Fibroblast of lung (primary cell): ENCODE results near the gene ARID4A. TPM values are rescaled to one million over a fixed set of nuclear protein-coding genes. Genes with fewer than 3 reads are reported as not detected.

Experiments used
- DNase-seq, 2 donors: peaks; one replicate each; pipeline versions ENCODE4 v3.0.0 to v3.0.0-alpha.2; 2010; ENCODE audit warnings: low read depth in 2 of 2
- H2AFZ ChIP-seq: 2 replicates; pipeline ENCODE4 v1.5.1; 2012; ENCODE audit warnings: low read length, control low read depth, inconsistent platforms
- H3K27ac ChIP-seq: 2 replicates; pipeline ENCODE4 v1.5.1; 2011; ENCODE audit warnings: low read length, control low read depth; ENCODE audit not compliant: insufficient read depth
- H3K27me3 ChIP-seq: 2 replicates; pipeline ENCODE4 v1.5.1; 2011; ENCODE audit warnings: mild to moderate bottlenecking, low read length; ENCODE audit not compliant: control insufficient read depth, insufficient read depth
- H3K36me3 ChIP-seq: 2 replicates; pipeline ENCODE4 v1.5.1; 2011; ENCODE audit warnings: low read length; ENCODE audit not compliant: control insufficient read depth, insufficient read depth
- H3K4me1 ChIP-seq: 2 replicates; pipeline ENCODE4 v1.5.1; 2011; ENCODE audit warnings: low read length; ENCODE audit not compliant: control insufficient read depth, insufficient read depth; ENCODE audit errors: extremely low read depth
- H3K4me2 ChIP-seq: 2 replicates; pipeline ENCODE4 v1.5.1; 2011; ENCODE audit warnings: low read length, control low read depth; ENCODE audit not compliant: insufficient read depth; ENCODE audit errors: extremely low read depth
- H3K4me3 ChIP-seq, 4 experiments: fragments of 200-600 bp in 1 of 4; sonication (generic) in 1 of 4; replicated peaks in 1 of 4; 2 replicates each; pipeline ENCODE4 v1.5.1; 2011 to 2016; ENCODE audit warnings: low read length in 4 of 4, low read depth in 3 of 4, mild to moderate bottlenecking in 3 of 4, control low read depth in 2 of 4, inconsistent platforms in 1 of 4, mixed read lengths in 1 of 4; ENCODE audit not compliant: insufficient read depth in 1 of 4; ENCODE audit errors: control extremely low read depth in 1 of 4
- H3K79me2 ChIP-seq: 2 replicates; pipeline ENCODE4 v1.5.1; 2012; ENCODE audit warnings: mild to moderate bottlenecking, low read length, inconsistent platforms; ENCODE audit not compliant: control insufficient read depth, insufficient read depth
- H3K9ac ChIP-seq: 2 replicates; pipeline ENCODE4 v1.5.1; 2011; ENCODE audit warnings: mild to moderate bottlenecking, low read length, control low read depth; ENCODE audit not compliant: insufficient read depth
- H3K9me3 ChIP-seq: 2 replicates; pipeline ENCODE4 v1.5.1; 2012; ENCODE audit warnings: low read depth, low read length; ENCODE audit not compliant: control insufficient read depth, insufficient read depth
- H4K20me1 ChIP-seq: 2 replicates; pipeline ENCODE4 v1.5.1; 2011; ENCODE audit warnings: low read length; ENCODE audit not compliant: control insufficient read depth, insufficient read depth; ENCODE audit errors: extremely low read depth
- EZH2 ChIP-seq: IDR thresholded peaks from 2 replicates; pipeline ENCODE4 v1.5.1; 2012; ENCODE audit warnings: low read length, control low read depth, mild to moderate bottlenecking; ENCODE audit errors: missing control alignments
- polyA plus RNA-seq, 2 donors: library from polyadenylated mRNA; depleted of rRNA in 1 of 2; stranded (reverse) in 1 of 2; unstranded in 1 of 2; fragments of >200 nt; gene quantifications; 2 replicates each; pipeline ENCODE4 v1.2.1, GENCODE V29; 2011 to 2012; ENCODE audit warnings: missing spikeins in 1 of 2
- total RNA-seq: library from RNA; depleted of rRNA; stranded (reverse); fragments of >200 nt; gene quantifications from 2 replicates; pipeline ENCODE4 v1.2.1, GENCODE V29; 2014
- TF ChIP-seq, protein P1 (sequence below), 2 donors: IDR thresholded peaks in 1 of 2; conservative IDR thresholded peaks in 1 of 2; 1 replicate in 1 of 2; 2 replicates in 1 of 2; pipeline ENCODE4 v1.5.1; 2011 to 2012; ENCODE audit warnings: low read length in 2 of 2, control low read depth in 1 of 2, inconsistent platforms in 1 of 2, low read depth in 1 of 2, mild to moderate bottlenecking in 1 of 2

Gene ARID4A
- total and polyA plus RNA-seq, 2 donors (not counting 1 experiment from before 2014, with no cell fraction given), result 12.1 to 12.2 TPM

DNA sequence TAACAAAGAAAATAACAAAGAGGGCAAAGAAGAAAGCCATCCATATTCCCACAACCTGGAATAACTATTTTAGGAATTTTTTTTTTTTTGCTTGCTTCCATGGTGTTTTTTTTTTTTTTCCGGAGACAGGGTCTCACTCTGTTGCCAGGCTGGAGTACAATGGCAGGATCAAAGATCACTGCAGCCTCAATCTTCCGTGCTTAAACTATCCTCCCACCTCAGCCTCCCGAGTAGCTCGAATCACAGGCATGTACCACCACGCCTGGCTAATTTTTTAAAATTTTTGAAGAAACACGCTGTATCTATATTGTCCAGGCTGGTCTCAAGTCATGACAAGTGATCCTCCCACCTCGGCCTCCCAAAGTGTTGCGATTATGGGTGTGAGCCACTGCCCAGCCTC is 20.2 kb upstream of the ARID4A start:
- Histone ChIP-seq H3K4me1 (peaks cover 2% of the 10 kb centered on the region), H2AFZ (no peak overlapping the region), H3K9ac (no peak overlapping the region), H3K27me3 (no peaks in the 10 kb centered on the region), H3K27ac (no peak overlapping the region), H3K36me3 (peaks cover 1% of the 10 kb centered on the region), H3K4me3 (no peak overlapping the region), H3K4me2 (no peak overlapping the region), H4K20me1 (no peaks in the 10 kb centered on the region), H3K79me2 (peaks cover 57% of the 10 kb centered on the region), H3K9me3 (no peaks in the 10 kb centered on the region)
- TF ChIP-seq, protein P1, sequence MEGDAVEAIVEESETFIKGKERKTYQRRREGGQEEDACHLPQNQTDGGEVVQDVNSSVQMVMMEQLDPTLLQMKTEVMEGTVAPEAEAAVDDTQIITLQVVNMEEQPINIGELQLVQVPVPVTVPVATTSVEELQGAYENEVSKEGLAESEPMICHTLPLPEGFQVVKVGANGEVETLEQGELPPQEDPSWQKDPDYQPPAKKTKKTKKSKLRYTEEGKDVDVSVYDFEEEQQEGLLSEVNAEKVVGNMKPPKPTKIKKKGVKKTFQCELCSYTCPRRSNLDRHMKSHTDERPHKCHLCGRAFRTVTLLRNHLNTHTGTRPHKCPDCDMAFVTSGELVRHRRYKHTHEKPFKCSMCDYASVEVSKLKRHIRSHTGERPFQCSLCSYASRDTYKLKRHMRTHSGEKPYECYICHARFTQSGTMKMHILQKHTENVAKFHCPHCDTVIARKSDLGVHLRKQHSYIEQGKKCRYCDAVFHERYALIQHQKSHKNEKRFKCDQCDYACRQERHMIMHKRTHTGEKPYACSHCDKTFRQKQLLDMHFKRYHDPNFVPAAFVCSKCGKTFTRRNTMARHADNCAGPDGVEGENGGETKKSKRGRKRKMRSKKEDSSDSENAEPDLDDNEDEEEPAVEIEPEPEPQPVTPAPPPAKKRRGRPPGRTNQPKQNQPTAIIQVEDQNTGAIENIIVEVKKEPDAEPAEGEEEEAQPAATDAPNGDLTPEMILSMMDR (conservative IDR thresholded peaks at IDR 0.05 in 1 of 2, IDR thresholded peaks at IDR 0.05 in 1 of 2; ENCODE audit: low read depth in 1 of 2, low read length in 2 of 2), result no peak
- no peak for TF ChIP-seq EZH2
- no peak for DNase-seq

GRCh38 chr14:58280954-58281787 is 17.2 kb upstream of the ARID4A start:
- Histone ChIP-seq H3K9ac (no peak overlapping the region), H3K36me3 (peaks cover 6% of the 10 kb centered on the region), H3K4me2 (no peak overlapping the region)

DNA sequence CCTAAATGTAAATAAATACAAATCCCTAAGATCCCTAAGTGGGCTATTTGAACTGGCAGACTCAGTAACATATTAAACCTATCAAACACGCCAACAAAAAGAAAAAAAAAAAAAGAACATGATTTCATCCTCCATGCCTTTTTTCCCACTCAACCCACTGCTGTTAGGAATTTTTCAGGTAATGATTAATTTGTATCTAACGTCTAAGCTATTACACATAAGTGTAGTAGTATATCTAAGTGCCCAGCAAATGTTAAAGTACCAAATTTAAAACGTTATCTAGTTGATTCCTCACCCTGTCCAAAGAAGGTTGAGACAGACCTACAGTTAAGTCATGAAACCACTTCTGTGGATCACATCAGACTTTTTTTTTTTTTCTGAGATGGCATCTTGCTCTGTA is 16.4 kb upstream of the ARID4A start:
- H3K9ac ChIP-seq, result no peak overlapping the region

More at GRCh38 chr14:58280954-58281787, 17.2 kb upstream of the ARID4A start:
- TF ChIP-seq, protein P1 (conservative IDR thresholded peaks at IDR 0.05 in 1 of 2, IDR thresholded peaks at IDR 0.05 in 1 of 2; ENCODE audit: low read depth in 1 of 2, low read length in 2 of 2), result no peak
- TF ChIP-seq EZH2, result no peak
- H3K4me3 ChIP-seq, result no peak overlapping the region
- H4K20me1 ChIP-seq, result no peaks in the 10 kb centered on the region
- H3K27me3 ChIP-seq, result no peaks in the 10 kb centered on the region
- H3K9me3 ChIP-seq, result no peaks in the 10 kb centered on the region
- DNase-seq, result peak; percentile 91 to 94
- peaks cover 2% of the 10 kb centered on the region for H3K4me1 ChIP-seq
- H3K79me2 ChIP-seq, result peaks cover 60% of the 10 kb centered on the region
- peak overlapping the region; percentile 53 for H3K27ac ChIP-seq
- H2AFZ ChIP-seq, result no peak overlapping the region

More for the DNA sequence above, 16.4 kb upstream of the ARID4A start:
- no peak overlapping the region for H3K4me2 ChIP-seq
- no peaks in the 10 kb centered on the region for H3K9me3 ChIP-seq
- peaks cover 2% of the 10 kb centered on the region for H3K4me1 ChIP-seq
- H4K20me1 ChIP-seq, result no peaks in the 10 kb centered on the region
- H3K36me3 ChIP-seq, result peaks cover 6% of the 10 kb centered on the region
- no peak overlapping the region for H2AFZ ChIP-seq
- no peak for TF ChIP-seq EZH2
- TF ChIP-seq, protein P1 (conservative IDR thresholded peaks at IDR 0.05 in 1 of 2, IDR thresholded peaks at IDR 0.05 in 1 of 2; ENCODE audit: low read depth in 1 of 2, low read length in 2 of 2), result no peak
- H3K27me3 ChIP-seq, result no peaks in the 10 kb centered on the region
- H3K4me3 ChIP-seq, result no peak overlapping the region
- peak in 1 of 2 donors; percentile 20 for DNase-seq
- peaks cover 59% of the 10 kb centered on the region for H3K79me2 ChIP-seq
- H3K27ac ChIP-seq, result peak overlapping the region; percentile 53
